NCI-H1694 (cell line): ENCODE measurements around the gene RSRC1.

Source experiments
- DNase-seq: peaks from one replicate; lab custom pipeline; 2025; lab: John Stamatoyannopoulos, UW

The RSRC1 gene

GRCh38 chr3:158128755-158129154, 18.9 kb downstream of the RSRC1 start:
- no peak for DNase-seq

GRCh38 chr3:158134363-158134762, 24.5 kb downstream of the RSRC1 start:
- DNase-seq = no peak

- no peak for DNase-seq
Observed at GRCh38 chr3:158140396-158140795, 30.5 kb downstream of the RSRC1 start.

GRCh38 chr3:158148218-158148617, 38.3 kb downstream of the RSRC1 start:
- no peak for DNase-seq

GRCh38 chr3:158152186-158152585, 42.3 kb downstream of the RSRC1 start:
- no peak for DNase-seq

GRCh38 chr3:158158969-158159368, 49.1 kb downstream of the RSRC1 start:
- no peak for DNase-seq

- no peak for DNase-seq
Observed at GRCh38 chr3:158159714-158160113, 49.8 kb downstream of the RSRC1 start.

- no peak for DNase-seq
Observed at GRCh38 chr3:158160958-158161357, 51.1 kb downstream of the RSRC1 start.

GRCh38 chr3:158165141-158165655, 55.3 kb downstream of the RSRC1 start:
- DNase-seq = peak; percentile 5

- DNase-seq = no peak
Observed at GRCh38 chr3:158165730-158166129, 55.8 kb downstream of the RSRC1 start.

- DNase-seq = no peak
Observed at GRCh38 chr3:158166223-158166622, 56.3 kb downstream of the RSRC1 start.

- no peak for DNase-seq
Observed at GRCh38 chr3:158167737-158168557, 58.1 kb downstream of the RSRC1 start.

GRCh38 chr3:158169091-158169491, 59.2 kb downstream of the RSRC1 start:
- DNase-seq = no peak

GRCh38 chr3:158181096-158181495, 71.2 kb downstream of the RSRC1 start:
- no peak for DNase-seq

GRCh38 chr3:158185711-158186110, 75.8 kb downstream of the RSRC1 start:
- no peak for DNase-seq

GRCh38 chr3:158200955-158201354, 91.1 kb downstream of the RSRC1 start:
- DNase-seq = no peak

- DNase-seq = no peak
Observed at GRCh38 chr3:158205324-158205723, 95.4 kb downstream of the RSRC1 start.

GRCh38 chr3:158205994-158206393, 96.1 kb downstream of the RSRC1 start:
- DNase-seq = no peak

GRCh38 chr3:158210067-158210466, 100.2 kb downstream of the RSRC1 start:
- no peak for DNase-seq

- DNase-seq = no peak
Observed at GRCh38 chr3:158213461-158213860, 103.6 kb downstream of the RSRC1 start.

- DNase-seq = no peak
Observed at GRCh38 chr3:158217992-158218391, 108.1 kb downstream of the RSRC1 start.

GRCh38 chr3:158220575-158220974, 110.7 kb downstream of the RSRC1 start:
- no peak for DNase-seq

GRCh38 chr3:158221426-158221825, 111.5 kb downstream of the RSRC1 start:
- DNase-seq = no peak

- DNase-seq = no peak
Observed at GRCh38 chr3:158226429-158226828, 116.5 kb downstream of the RSRC1 start.
